Activated CD4-positive, CD25-positive, alpha-beta regulatory T cell (primary cell): ENCODE data around the gene STX17.
A peak's percentile ranks its signal among the peaks of the same experiment; 100 is the strongest.
"Not testable (repeated sequence)": the region's sequence is repeated elsewhere in the genome, so short reads cannot be mapped to it uniquely, and the experiment has no call there.

ENCODE experiments used
- DNase-seq, 4 experiments: peaks; one replicate each; lab custom pipeline; 2025; lab: John Stamatoyannopoulos, UW

The STX17 gene

GRCh38 chr9:99906403-99907207 lies at the start of gene STX17:
Gene STX17 (plus strand): TSS chr9:99906654. CDS start chr9:99915240, 8,586 bp downstream.
- DNase-seq: peak; percentile 60 to 69 (median 65)

GRCh38 chr9:99857576-99857975 lies 48.9 kb upstream of the STX17 start:
- DNase-seq: not testable (repeated sequence)

GRCh38 chr9:99858087-99858486 lies 48.4 kb upstream of the STX17 start:
- no peak for DNase-seq

GRCh38 chr9:99859243-99859980 lies 47.0 kb upstream of the STX17 start:
- DNase-seq: no peak

GRCh38 chr9:99860266-99860665 lies 46.2 kb upstream of the STX17 start:
- DNase-seq: no peak

GRCh38 chr9:99863955-99864354 lies 42.5 kb upstream of the STX17 start:
- no peak for DNase-seq

- DNase-seq: no peak
Observed at GRCh38 chr9:99866398-99866797, 40.1 kb upstream of the STX17 start.

- DNase-seq: no peak
Observed at GRCh38 chr9:99867536-99867935, 38.9 kb upstream of the STX17 start.

- no peak for DNase-seq
Observed at GRCh38 chr9:99867968-99868367, 38.5 kb upstream of the STX17 start.

GRCh38 chr9:99868845-99869244 lies 37.6 kb upstream of the STX17 start:
- no peak for DNase-seq

GRCh38 chr9:99870126-99870525 lies 36.3 kb upstream of the STX17 start:
- DNase-seq: no peak

GRCh38 chr9:99873531-99873930 lies 32.9 kb upstream of the STX17 start:
- DNase-seq: no peak

- no peak for DNase-seq
Observed at GRCh38 chr9:99873943-99874584, 32.4 kb upstream of the STX17 start.

GRCh38 chr9:99876190-99876589 lies 30.3 kb upstream of the STX17 start:
- DNase-seq: no peak

GRCh38 chr9:99878651-99879050 lies 27.8 kb upstream of the STX17 start:
- DNase-seq: no peak

- no peak for DNase-seq
Observed at GRCh38 chr9:99881769-99882168, 24.7 kb upstream of the STX17 start.

GRCh38 chr9:99885747-99886146 lies 20.7 kb upstream of the STX17 start:
- no peak for DNase-seq

GRCh38 chr9:99889120-99889519 lies 17.3 kb upstream of the STX17 start:
- DNase-seq: no peak

GRCh38 chr9:99894826-99895225 lies 11.6 kb upstream of the STX17 start:
- no peak for DNase-seq

- DNase-seq: no peak
Observed at GRCh38 chr9:99895510-99895909, 10.9 kb upstream of the STX17 start.

GRCh38 chr9:99896119-99896518 lies 10.3 kb upstream of the STX17 start:
- DNase-seq: no peak

- no peak for DNase-seq
Observed at GRCh38 chr9:99903393-99903792, 3.1 kb upstream of the STX17 start.
